ENCODE results near the gene BBS12. TPM values are rescaled to one million over a fixed set of nuclear protein-coding genes. Genes with fewer than 3 reads are reported as not detected.

Gene BBS12
- total and polyA plus RNA-seq, 4 donors, result 0.53 to 2.1 (median 0.80) TPM

DNA sequence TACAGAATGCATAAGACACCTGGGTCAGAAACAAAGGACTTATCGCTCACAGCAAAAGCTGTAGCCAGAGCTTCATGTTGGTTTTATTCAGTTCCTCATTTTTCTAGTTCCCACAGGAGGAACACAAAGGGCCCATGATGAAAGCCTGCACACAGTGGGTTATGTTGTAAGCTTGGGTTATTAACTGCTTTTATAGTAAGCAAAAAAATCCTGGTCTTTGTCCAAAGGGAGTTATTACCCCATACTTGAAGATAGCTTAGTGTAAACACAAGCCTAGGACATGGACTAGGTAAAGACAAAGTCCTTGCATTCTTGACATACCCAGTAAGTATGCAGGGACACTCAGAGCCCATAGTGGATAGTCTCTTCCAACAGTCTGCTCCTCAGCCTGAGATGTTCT is 11.7 kb downstream of the BBS12 start:
- no peaks in the 10 kb centered on the region for H3K9me3 ChIP-seq (ENCODE audit: control insufficient read depth in 4 of 4, low read length in 3 of 4)
- H3K36me3 ChIP-seq (ENCODE audit: control insufficient read depth in 4 of 4, insufficient read depth in 3 of 4, low read depth in 1 of 4, low read length in 3 of 4), result peaks cover 0 to 3% (median 0%) of the 10 kb centered on the region in 4 donors
- no peaks in the 10 kb centered on the region for H3K27me3 ChIP-seq (ENCODE audit: control insufficient read depth in 4 of 4, insufficient read depth in 4 of 4, low read length in 3 of 4)
- no peaks in the 10 kb centered on the region for H3K4me1 ChIP-seq (ENCODE audit: control insufficient read depth in 4 of 4, insufficient read depth in 4 of 4, low read length in 3 of 4)
- no peak overlapping the region for H3K9ac ChIP-seq (ENCODE audit: low read depth in 1 of 2, low read length in 2 of 2)
- H3K27ac ChIP-seq (ENCODE audit: low read depth in 1 of 2, low read length in 2 of 2), result no peak overlapping the region
- DNase-seq (ENCODE audit: low spot score), result no peak
- H3K4me3 ChIP-seq (ENCODE audit: low read depth in 1 of 3, low read length in 3 of 3), result no peak overlapping the region
- no peak for TF ChIP-seq RXRA (IDR thresholded peaks at IDR 0.05)
- WGBS, result 84% methylated on average over 1 of the region's 1 CpG

- peaks cover 0 to 3% (median 0%) of the 10 kb centered on the region in 4 donors for H3K36me3 ChIP-seq (ENCODE audit: control insufficient read depth in 4 of 4, insufficient read depth in 3 of 4, low read depth in 1 of 4, low read length in 3 of 4)
- DNase-seq (ENCODE audit: low spot score), result no peak
- H3K27ac ChIP-seq (ENCODE audit: low read depth in 1 of 2, low read length in 2 of 2), result no peak overlapping the region
- no peak overlapping the region for H3K9ac ChIP-seq (ENCODE audit: low read depth in 1 of 2, low read length in 2 of 2)
- WGBS, result 82% methylated on average over 2 of the region's 2 CpGs
- H3K27me3 ChIP-seq (ENCODE audit: control insufficient read depth in 4 of 4, insufficient read depth in 4 of 4, low read length in 3 of 4), result no peaks in the 10 kb centered on the region
- H3K9me3 ChIP-seq (ENCODE audit: control insufficient read depth in 4 of 4, low read length in 3 of 4), result no peaks in the 10 kb centered on the region
- H3K4me1 ChIP-seq (ENCODE audit: control insufficient read depth in 4 of 4, insufficient read depth in 4 of 4, low read length in 3 of 4), result no peaks in the 10 kb centered on the region
- H3K4me3 ChIP-seq (ENCODE audit: low read depth in 1 of 3, low read length in 3 of 3), result no peak overlapping the region
- TF ChIP-seq RAD21 (IDR thresholded peaks at IDR 0.05) (no peak), SP1 (IDR thresholded peaks at IDR 0.05) (no peak), RXRA (IDR thresholded peaks at IDR 0.05) (no peak), HNF4G (IDR thresholded peaks at IDR 0.05) (no peak), JUND (IDR thresholded peaks at IDR 0.05) (no peak), EGR1 (IDR thresholded peaks at IDR 0.05; ENCODE audit: low read depth in 2 of 2) (no peak), TAF1 (conservative IDR thresholded peaks at IDR 0.05) (no peak), GABPA (IDR thresholded peaks at IDR 0.05 in 1 of 2, conservative IDR thresholded peaks at IDR 0.05 in 1 of 2) (no peak), NR2F2 (IDR thresholded peaks at IDR 0.05) (no peak), FOXA2 (IDR thresholded peaks at IDR 0.05) (no peak), ZBTB33 (IDR thresholded peaks at IDR 0.05) (no peak), FOXA1 (IDR thresholded peaks at IDR 0.05) (no peak), MAX (IDR thresholded peaks at IDR 0.05) (no peak), YY1 (IDR thresholded peaks at IDR 0.05) (no peak)
- TF ChIP-seq, protein P1, sequence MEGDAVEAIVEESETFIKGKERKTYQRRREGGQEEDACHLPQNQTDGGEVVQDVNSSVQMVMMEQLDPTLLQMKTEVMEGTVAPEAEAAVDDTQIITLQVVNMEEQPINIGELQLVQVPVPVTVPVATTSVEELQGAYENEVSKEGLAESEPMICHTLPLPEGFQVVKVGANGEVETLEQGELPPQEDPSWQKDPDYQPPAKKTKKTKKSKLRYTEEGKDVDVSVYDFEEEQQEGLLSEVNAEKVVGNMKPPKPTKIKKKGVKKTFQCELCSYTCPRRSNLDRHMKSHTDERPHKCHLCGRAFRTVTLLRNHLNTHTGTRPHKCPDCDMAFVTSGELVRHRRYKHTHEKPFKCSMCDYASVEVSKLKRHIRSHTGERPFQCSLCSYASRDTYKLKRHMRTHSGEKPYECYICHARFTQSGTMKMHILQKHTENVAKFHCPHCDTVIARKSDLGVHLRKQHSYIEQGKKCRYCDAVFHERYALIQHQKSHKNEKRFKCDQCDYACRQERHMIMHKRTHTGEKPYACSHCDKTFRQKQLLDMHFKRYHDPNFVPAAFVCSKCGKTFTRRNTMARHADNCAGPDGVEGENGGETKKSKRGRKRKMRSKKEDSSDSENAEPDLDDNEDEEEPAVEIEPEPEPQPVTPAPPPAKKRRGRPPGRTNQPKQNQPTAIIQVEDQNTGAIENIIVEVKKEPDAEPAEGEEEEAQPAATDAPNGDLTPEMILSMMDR (IDR thresholded peaks at IDR 0.05; ENCODE audit: low read depth, low read length, missing input control), result no peak
- TF ChIP-seq, protein P2, sequence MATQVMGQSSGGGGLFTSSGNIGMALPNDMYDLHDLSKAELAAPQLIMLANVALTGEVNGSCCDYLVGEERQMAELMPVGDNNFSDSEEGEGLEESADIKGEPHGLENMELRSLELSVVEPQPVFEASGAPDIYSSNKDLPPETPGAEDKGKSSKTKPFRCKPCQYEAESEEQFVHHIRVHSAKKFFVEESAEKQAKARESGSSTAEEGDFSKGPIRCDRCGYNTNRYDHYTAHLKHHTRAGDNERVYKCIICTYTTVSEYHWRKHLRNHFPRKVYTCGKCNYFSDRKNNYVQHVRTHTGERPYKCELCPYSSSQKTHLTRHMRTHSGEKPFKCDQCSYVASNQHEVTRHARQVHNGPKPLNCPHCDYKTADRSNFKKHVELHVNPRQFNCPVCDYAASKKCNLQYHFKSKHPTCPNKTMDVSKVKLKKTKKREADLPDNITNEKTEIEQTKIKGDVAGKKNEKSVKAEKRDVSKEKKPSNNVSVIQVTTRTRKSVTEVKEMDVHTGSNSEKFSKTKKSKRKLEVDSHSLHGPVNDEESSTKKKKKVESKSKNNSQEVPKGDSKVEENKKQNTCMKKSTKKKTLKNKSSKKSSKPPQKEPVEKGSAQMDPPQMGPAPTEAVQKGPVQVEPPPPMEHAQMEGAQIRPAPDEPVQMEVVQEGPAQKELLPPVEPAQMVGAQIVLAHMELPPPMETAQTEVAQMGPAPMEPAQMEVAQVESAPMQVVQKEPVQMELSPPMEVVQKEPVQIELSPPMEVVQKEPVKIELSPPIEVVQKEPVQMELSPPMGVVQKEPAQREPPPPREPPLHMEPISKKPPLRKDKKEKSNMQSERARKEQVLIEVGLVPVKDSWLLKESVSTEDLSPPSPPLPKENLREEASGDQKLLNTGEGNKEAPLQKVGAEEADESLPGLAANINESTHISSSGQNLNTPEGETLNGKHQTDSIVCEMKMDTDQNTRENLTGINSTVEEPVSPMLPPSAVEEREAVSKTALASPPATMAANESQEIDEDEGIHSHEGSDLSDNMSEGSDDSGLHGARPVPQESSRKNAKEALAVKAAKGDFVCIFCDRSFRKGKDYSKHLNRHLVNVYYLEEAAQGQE (IDR thresholded peaks at IDR 0.05), result no peak
- TF ChIP-seq, protein P3, sequence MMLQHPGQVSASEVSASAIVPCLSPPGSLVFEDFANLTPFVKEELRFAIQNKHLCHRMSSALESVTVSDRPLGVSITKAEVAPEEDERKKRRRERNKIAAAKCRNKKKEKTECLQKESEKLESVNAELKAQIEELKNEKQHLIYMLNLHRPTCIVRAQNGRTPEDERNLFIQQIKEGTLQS (IDR thresholded peaks at IDR 0.05), result no peak
Measured at GRCh38 chr4:122746485-122746965, 14.0 kb downstream of the BBS12 start.
